ENCODE measurements around the gene ARFGEF2. TPM values are rescaled to one million over a fixed set of nuclear protein-coding genes. Genes with fewer than 3 reads are reported as not detected.

ARFGEF2 gene
- total RNA-seq, 1 donor from 2014 or later: 16.6 TPM

GRCh38 chr20:48898896-48899530 is 22.5 kb upstream of the ARFGEF2 start:
- H3K4me3 ChIP-seq: no peak overlapping the region
- Mint-ChIP-seq H3K4me3 (no peak overlapping the region), H3K4me1 (peaks cover 9% of the 10 kb centered on the region), H3K27ac (no peak overlapping the region), H3K27me3 (ENCODE audit: insufficient read depth, low read depth) (peaks cover 12% of the 10 kb centered on the region), H3K36me3 (no peaks in the 10 kb centered on the region), H3K9me3 (no peaks in the 10 kb centered on the region)
- no peaks in the 10 kb centered on the region for H3K27me3 ChIP-seq
- H3K36me3 ChIP-seq: no peaks in the 10 kb centered on the region
- no peak overlapping the region for H3K9ac ChIP-seq
- H3K4me1 ChIP-seq: no peaks in the 10 kb centered on the region
- H3K79me2 ChIP-seq (ENCODE audit: low read depth): no peaks in the 10 kb centered on the region
- H3K4me2 ChIP-seq: no peak overlapping the region
- TF ChIP-seq EZH2phosphoT487 (IDR thresholded peaks at IDR 0.05): no peak
- TF ChIP-seq CTCF (IDR thresholded peaks at IDR 0.05): no peak
- no peak for TF ChIP-seq EZH2 (IDR thresholded peaks at IDR 0.05)
- no peak overlapping the region for H2AFZ ChIP-seq (replicated peaks)
- H3F3A ChIP-seq (ENCODE audit: low read depth): no peaks in the 10 kb centered on the region
- no peak for DNase-seq (ENCODE audit: low spot score)
- H4K20me1 ChIP-seq (ENCODE audit: low read depth): no peaks in the 10 kb centered on the region
- H3K9me3 ChIP-seq (ENCODE audit: low read depth): no peaks in the 10 kb centered on the region
- no peak overlapping the region for H3K27ac ChIP-seq

- Histone ChIP-seq H4K20me1 (ENCODE audit: low read depth) (no peaks in the 10 kb centered on the region), H3K4me3 (no peak overlapping the region), H3K27me3 (no peaks in the 10 kb centered on the region), H3F3A (ENCODE audit: low read depth) (no peaks in the 10 kb centered on the region), H3K4me2 (no peak overlapping the region), H3K9me3 (ENCODE audit: low read depth) (no peaks in the 10 kb centered on the region), H3K36me3 (no peaks in the 10 kb centered on the region), H2AFZ (replicated peaks) (no peak overlapping the region), H3K9ac (no peak overlapping the region), H3K79me2 (ENCODE audit: low read depth) (no peaks in the 10 kb centered on the region), H3K4me1 (peaks cover 6% of the 10 kb centered on the region), H3K27ac (no peak overlapping the region)
- H3K4me3 Mint-ChIP-seq: no peak overlapping the region
- DNase-seq (ENCODE audit: low spot score): no peak
- H3K27me3 Mint-ChIP-seq (ENCODE audit: insufficient read depth, low read depth): peaks cover 11% of the 10 kb centered on the region
- no peaks in the 10 kb centered on the region for H3K36me3 Mint-ChIP-seq
- H3K27ac Mint-ChIP-seq: no peak overlapping the region
- H3K4me1 Mint-ChIP-seq: peaks cover 16% of the 10 kb centered on the region
- TF ChIP-seq CTCF (IDR thresholded peaks at IDR 0.05) (no peak), EZH2 (IDR thresholded peaks at IDR 0.05) (no peak), EZH2phosphoT487 (IDR thresholded peaks at IDR 0.05) (no peak)
- H3K9me3 Mint-ChIP-seq: no peaks in the 10 kb centered on the region
Measured at GRCh38 chr20:48899881-48900280, 21.6 kb upstream of the ARFGEF2 start.

GRCh38 chr20:48901326-48901725 is 20.2 kb upstream of the ARFGEF2 start:
- Mint-ChIP-seq H3K27ac (no peak overlapping the region), H3K4me1 (peaks cover 16% of the 10 kb centered on the region), H3K36me3 (no peaks in the 10 kb centered on the region), H3K4me3 (no peak overlapping the region), H3K9me3 (no peaks in the 10 kb centered on the region), H3K27me3 (ENCODE audit: insufficient read depth, low read depth) (peaks cover 11% of the 10 kb centered on the region)
- H2AFZ ChIP-seq (replicated peaks): no peak overlapping the region
- DNase-seq (ENCODE audit: low spot score): no peak
- peaks cover 6% of the 10 kb centered on the region for H3K4me1 ChIP-seq
- no peaks in the 10 kb centered on the region for H3F3A ChIP-seq (ENCODE audit: low read depth)
- H3K9me3 ChIP-seq (ENCODE audit: low read depth): no peaks in the 10 kb centered on the region
- H3K4me2 ChIP-seq: no peak overlapping the region
- H4K20me1 ChIP-seq (ENCODE audit: low read depth): no peaks in the 10 kb centered on the region
- H3K4me3 ChIP-seq: no peak overlapping the region
- no peak overlapping the region for H3K27ac ChIP-seq
- no peak overlapping the region for H3K9ac ChIP-seq
- TF ChIP-seq CTCF (IDR thresholded peaks at IDR 0.05) (no peak), EZH2phosphoT487 (IDR thresholded peaks at IDR 0.05) (no peak), EZH2 (IDR thresholded peaks at IDR 0.05) (no peak)
- H3K27me3 ChIP-seq: peaks cover 7% of the 10 kb centered on the region
- no peaks in the 10 kb centered on the region for H3K79me2 ChIP-seq (ENCODE audit: low read depth)
- no peaks in the 10 kb centered on the region for H3K36me3 ChIP-seq

Data from neural progenitor cell (in vitro differentiated cells).